ENCODE results near the gene PRR22. TPM values are rescaled to one million over a fixed set of nuclear protein-coding genes. Genes with fewer than 3 reads are reported as not detected.

The PRR22 gene
- 1 to 10 TPM; 1.1 to 1.5 TPM for total RNA-seq

DNA sequence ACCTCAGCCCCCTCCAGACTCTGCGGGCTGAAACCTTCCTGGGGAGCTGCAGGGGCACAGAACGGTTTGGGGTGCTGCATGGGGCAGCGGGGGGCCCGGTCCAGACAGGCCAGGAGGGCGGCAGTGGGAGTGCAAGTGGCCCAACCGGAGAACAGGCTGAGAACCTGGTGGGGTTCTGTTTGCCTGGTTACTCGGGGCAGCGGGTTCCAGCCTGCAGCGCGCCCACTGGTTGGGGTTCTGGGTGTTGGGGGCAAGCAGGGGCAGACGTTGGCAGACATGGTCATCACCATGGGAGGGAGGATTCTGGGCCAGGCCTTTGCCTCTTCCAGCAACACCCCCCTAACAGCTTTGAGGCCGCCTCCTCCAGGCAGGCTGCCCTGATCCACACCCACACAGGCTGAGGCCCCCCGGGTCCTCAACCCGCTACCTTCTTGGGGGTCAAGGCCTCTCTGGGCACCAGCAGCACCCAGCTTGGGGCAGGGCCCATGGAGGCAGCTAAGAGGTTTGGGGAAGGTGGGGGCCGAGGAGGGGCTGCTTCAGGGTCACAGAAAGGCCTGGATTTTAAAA, at the start of gene PRR22:
Gene PRR22 (minus strand): TSS at position 166 of the 567 bp plus-strand sequence. CDS start 86 bp downstream, at position 80.
- CTCF ChIA-PET, result interaction anchor here (1.0 kb wide), 1 partner anchor 20 kb away, joined by 3 read pairs; the partner anchor contains the start of gene NRTN
- no peak for DNase-seq
- Mint-ChIP-seq H3K27me3 (ENCODE audit: low read depth) (no peaks in the 10 kb centered on the region), H3K36me3 (ENCODE audit: low read depth) (peaks cover 20% of the 10 kb centered on the region), H3K27ac (no peak within 1 kb of the TSS), H3K4me1 (ENCODE audit: low read depth) (peaks cover 3% of the 10 kb centered on the region), H3K9me3 (no peaks in the 10 kb centered on the region), H3K4me3 (no peak within 1 kb of the TSS)
- intact Hi-C loops (cut with micrococcal nuclease), result no loop called here

DNA sequence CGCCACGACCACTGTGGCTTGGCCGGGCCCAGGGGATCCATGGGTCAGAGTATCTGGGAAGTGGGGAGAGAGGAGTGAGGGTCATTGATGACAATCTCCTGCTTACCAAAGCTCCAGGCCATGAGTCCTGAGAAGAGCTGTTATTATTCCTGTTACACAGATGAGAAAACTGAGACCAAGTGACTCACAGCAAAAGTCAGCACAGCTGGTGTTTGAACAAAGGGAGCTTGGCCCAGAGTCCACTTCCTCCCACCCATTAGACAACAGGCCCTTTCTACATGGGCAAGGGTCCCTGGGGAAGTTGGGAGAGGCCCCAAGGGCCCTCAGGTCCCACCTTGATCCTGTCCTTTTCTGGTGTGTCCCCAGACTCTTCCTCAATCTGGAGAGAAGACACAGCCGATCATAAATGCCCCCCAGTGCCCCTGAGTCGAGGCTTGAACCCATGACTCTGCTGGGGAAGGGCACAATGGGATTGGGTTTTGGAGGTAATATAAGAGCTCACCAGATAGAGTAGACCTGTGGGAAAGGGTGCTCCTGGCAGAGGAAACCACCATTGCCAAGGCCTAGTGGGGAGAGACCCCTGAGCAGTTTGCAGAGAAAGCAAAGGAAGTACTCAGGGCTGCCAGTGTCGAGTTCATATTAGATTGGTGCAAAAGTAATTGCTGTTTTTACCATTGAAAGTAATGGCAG, 48.1 kb upstream of the PRR22 start:
- Mint-ChIP-seq H3K27ac (no peak overlapping the region), H3K9me3 (no peaks in the 10 kb centered on the region), H3K27me3 (ENCODE audit: low read depth) (no peaks in the 10 kb centered on the region), H3K4me1 (ENCODE audit: low read depth) (peaks cover 1% of the 10 kb centered on the region), H3K36me3 (ENCODE audit: low read depth) (no peaks in the 10 kb centered on the region), H3K4me3 (no peak overlapping the region)
- intact Hi-C loops (cut with micrococcal nuclease), result no loop called here
- CTCF ChIA-PET, result interaction anchor here (0.6 kb wide), 2 partner anchors 21 to 29 kb away, joined by 3 to 5 read pairs; no protein-coding TSS in a partner anchor
- no peak for DNase-seq

- DNase-seq, result no peak
- no peaks in the 10 kb centered on the region for H3K9me3 Mint-ChIP-seq
- CTCF ChIA-PET, result no interaction called here
- H3K27ac Mint-ChIP-seq, result no peak overlapping the region
- H3K36me3 Mint-ChIP-seq (ENCODE audit: low read depth), result no peaks in the 10 kb centered on the region
- intact Hi-C loops (cut with micrococcal nuclease), result no loop called here
- no peaks in the 10 kb centered on the region for H3K27me3 Mint-ChIP-seq (ENCODE audit: low read depth)
- H3K4me1 Mint-ChIP-seq (ENCODE audit: low read depth), result peaks cover 4% of the 10 kb centered on the region
- no peak overlapping the region for H3K4me3 Mint-ChIP-seq
These were observed 47.5 kb upstream of the PRR22 start for GRCh38 chr19:5832061-5832460.

DNA sequence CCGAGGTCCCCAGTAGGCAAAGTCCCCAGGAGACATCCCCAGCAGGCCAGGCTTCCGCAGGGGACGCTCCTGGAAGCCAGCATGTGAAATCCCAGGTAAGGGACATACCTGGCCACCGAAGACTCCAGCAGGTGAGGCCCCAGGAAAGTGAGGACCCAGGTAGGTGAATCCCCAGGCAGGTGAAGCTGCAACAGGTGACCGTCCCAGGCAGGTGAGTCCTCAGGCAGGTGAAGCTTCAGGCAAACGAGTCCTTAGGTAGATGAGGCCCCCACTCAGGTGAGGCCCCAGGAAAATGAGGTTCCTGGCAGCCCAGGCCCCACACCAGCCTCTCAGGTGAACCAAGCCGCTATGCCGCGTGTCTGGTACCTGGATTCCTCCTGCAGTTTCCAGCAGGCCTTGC, 46.6 kb upstream of the PRR22 start:
- H3K4me1 Mint-ChIP-seq (ENCODE audit: low read depth), result peaks cover 9% of the 10 kb centered on the region
- no peaks in the 10 kb centered on the region for H3K36me3 Mint-ChIP-seq (ENCODE audit: low read depth)
- H3K9me3 Mint-ChIP-seq, result no peaks in the 10 kb centered on the region
- intact Hi-C loops (cut with micrococcal nuclease), result no loop called here
- CTCF ChIA-PET, result interaction anchor here (1.3 kb wide), 1 partner anchor 62 kb away, joined by 3 read pairs; no protein-coding TSS in a partner anchor
- no peak overlapping the region for H3K27ac Mint-ChIP-seq
- no peak for DNase-seq
- no peak overlapping the region for H3K4me3 Mint-ChIP-seq
- no peaks in the 10 kb centered on the region for H3K27me3 Mint-ChIP-seq (ENCODE audit: low read depth)

DNA sequence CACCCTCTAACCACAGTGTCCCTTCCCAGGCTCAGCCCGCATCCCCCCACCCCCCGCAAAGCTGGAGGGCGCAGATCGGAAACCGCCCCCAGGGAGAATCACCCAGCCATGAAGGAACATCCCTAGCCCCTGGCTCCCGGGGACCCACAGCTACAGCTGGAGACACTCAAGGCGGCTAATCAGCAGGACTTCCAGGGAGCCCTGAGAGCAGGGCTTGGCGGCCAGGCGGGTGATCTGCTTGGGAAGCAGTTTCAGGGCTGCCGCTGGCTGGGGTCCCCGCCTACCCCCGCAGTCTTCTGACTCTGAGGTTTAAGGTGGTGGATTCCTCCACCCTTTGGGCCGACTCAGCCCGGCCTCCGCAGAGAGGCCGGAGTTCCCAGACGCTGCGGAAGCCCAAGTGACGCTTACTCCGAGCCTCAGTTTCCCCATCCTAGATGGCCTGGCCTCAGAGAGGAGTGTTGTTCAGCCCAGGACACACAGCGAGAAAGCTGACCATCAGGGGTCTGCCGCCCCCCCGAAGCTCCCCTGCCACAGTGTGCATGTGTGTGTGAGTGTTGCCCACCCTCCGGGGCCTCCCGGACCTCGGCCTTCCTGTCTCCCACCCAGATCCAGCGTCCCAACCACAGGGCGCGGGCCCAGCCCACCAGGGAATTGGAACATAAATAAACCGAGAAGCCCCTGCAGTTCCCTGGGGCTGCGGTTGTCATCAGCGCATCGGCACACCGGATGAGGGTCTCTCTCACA, 45.2 kb upstream of the PRR22 start:
- DNase-seq, result no peak
- intact Hi-C loops (cut with micrococcal nuclease), result loop anchor here (5.0 kb wide), 2 partner anchors 123 to 943 kb away; partner anchors contain the start of gene VAV1
- H3K27ac Mint-ChIP-seq, result peak overlapping the region; percentile 30

DNA sequence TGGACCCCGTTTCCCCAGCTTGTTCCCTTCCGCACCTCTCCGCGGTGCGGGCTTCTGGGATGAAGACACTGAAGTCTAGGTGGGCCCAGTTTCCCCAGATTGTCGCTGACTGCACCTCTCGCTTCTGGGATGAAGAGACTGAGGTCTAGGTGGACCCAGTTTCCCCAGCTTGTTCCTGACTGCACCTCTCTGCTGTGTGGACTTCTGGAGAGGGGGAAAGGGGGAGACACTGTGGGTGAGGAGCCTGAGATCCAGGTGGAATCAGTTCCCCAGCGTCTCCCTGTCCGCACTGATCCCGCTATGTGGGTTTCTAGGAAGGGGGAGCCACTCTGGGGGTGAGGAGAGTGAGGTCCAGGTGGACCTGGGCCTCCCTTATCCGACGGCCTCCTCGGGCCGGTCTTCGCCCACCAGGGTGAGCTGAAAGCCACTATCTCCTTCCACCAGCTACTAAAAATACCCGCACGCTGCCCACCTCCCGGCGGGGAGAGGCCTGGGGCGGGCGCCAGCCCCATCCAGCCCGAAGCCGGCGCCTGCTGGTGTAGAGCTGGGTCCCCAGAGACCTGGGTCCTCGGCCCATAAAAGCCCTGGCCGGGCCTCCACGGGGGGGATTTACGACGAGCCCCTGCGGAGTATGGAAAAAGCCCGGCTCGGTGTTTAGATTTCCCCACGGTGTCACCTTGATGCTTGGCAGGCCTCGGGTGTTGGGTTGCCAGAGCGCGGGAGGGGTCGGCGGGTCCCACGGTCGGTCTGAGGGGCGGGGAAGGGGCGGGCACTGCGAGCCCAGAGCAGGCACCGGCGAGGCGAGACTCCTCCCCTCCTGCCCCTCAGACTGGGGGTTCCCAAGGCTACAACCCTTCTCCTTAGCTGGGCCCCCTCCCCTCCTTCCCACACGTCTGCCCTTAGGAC, 44.4 kb upstream of the PRR22 start:
- Mint-ChIP-seq H3K36me3 (ENCODE audit: low read depth) (no peaks in the 10 kb centered on the region), H3K9me3 (no peaks in the 10 kb centered on the region)
- intact Hi-C loops (cut with micrococcal nuclease), result loop anchor here (1.0 to 5.0 kb wide), 6 partner anchors 25 to 943 kb away; partner anchors contain the start of genes DUS3L, SAFB2, VAV1 and VMAC

More for the DNA sequence above, 45.2 kb upstream of the PRR22 start:
- Mint-ChIP-seq H3K27me3 (ENCODE audit: low read depth) (no peaks in the 10 kb centered on the region), H3K36me3 (ENCODE audit: low read depth) (no peaks in the 10 kb centered on the region), H3K4me1 (ENCODE audit: low read depth) (peaks cover 9% of the 10 kb centered on the region), H3K4me3 (peak overlapping the region; percentile 57), H3K9me3 (no peaks in the 10 kb centered on the region)
- CTCF ChIA-PET, result interaction anchor here (1.6 to 3.5 kb wide), 3 partner anchors 25 to 138 kb away, joined by 3 to 32 read pairs (median 8); partner anchors contain the start of gene NRTN

DNA sequence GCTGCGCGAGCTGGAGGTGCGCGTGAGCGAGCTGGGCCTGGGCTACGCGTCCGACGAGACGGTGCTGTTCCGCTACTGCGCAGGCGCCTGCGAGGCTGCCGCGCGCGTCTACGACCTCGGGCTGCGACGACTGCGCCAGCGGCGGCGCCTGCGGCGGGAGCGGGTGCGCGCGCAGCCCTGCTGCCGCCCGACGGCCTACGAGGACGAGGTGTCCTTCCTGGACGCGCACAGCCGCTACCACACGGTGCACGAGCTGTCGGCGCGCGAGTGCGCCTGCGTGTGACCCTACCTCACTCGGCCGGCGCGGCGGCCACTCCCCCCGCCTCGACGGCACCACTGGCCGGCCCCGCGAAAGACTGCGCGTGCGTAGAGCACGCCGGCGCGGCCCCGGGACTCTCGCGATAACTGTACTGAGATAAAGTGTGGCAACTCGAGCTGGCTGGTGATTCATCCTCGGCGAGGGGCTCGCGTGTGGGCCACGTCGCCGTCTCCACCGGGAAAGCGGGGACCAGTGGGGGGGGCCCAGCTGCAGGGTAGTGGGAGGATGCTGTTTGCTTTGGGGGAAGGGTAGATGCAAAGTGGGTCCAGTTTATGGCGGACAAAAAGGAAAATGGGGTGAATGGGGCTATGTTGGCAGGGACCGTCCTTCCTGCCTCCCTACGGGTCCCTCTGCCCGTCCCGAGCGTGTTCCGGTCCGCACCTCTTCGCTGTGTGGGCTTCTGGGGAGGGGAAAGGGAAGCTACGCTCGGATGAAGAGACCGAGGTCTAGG, 43.5 kb upstream of the PRR22 start:
- CTCF ChIA-PET, result interaction anchor here (0.6 to 3.5 kb wide), 9 partner anchors 9 to 268 kb away, joined by 3 to 32 read pairs (median 4); partner anchors contain the start of genes NDUFA11 and NRTN
- Mint-ChIP-seq H3K4me3 (peak overlapping the region; percentile 99), H3K9me3 (no peaks in the 10 kb centered on the region), H3K4me1 (ENCODE audit: low read depth) (peaks cover 9% of the 10 kb centered on the region), H3K27ac (peak overlapping the region; percentile 96), H3K27me3 (ENCODE audit: low read depth) (no peaks in the 10 kb centered on the region), H3K36me3 (ENCODE audit: low read depth) (no peaks in the 10 kb centered on the region)
- DNase-seq, result peak; percentile 96
- intact Hi-C loops (cut with micrococcal nuclease), result loop anchor here (1.0 to 5.0 kb wide), 6 partner anchors 24 to 944 kb away; partner anchors contain the start of genes DUS3L, SAFB2, VAV1 and VMAC

More for the DNA sequence above, 44.4 kb upstream of the PRR22 start:
- Mint-ChIP-seq H3K4me3 (peak overlapping the region; percentile 99), H3K27me3 (ENCODE audit: low read depth) (no peaks in the 10 kb centered on the region), H3K27ac (peak overlapping the region; percentile 96), H3K4me1 (ENCODE audit: low read depth) (peaks cover 9% of the 10 kb centered on the region)
- peak; percentile 32 for DNase-seq
- CTCF ChIA-PET, result interaction anchor here (0.6 to 3.5 kb wide), 7 partner anchors 19 to 269 kb away, joined by 3 to 32 read pairs (median 6); partner anchors contain the start of genes NDUFA11 and NRTN

- DNase-seq, result no peak
- Mint-ChIP-seq H3K4me3 (peak overlapping the region; percentile 99), H3K27ac (peak overlapping the region; percentile 54), H3K36me3 (ENCODE audit: low read depth) (no peaks in the 10 kb centered on the region), H3K4me1 (ENCODE audit: low read depth) (peaks cover 9% of the 10 kb centered on the region), H3K27me3 (ENCODE audit: low read depth) (no peaks in the 10 kb centered on the region), H3K9me3 (no peaks in the 10 kb centered on the region)
- intact Hi-C loops (cut with micrococcal nuclease), result loop anchor here (5.0 kb wide), 2 partner anchors 125 to 945 kb away; partner anchors contain the start of gene VAV1
- CTCF ChIA-PET, result interaction anchor here (0.6 to 3.5 kb wide), 5 partner anchors 9 to 141 kb away, joined by 3 to 32 read pairs (median 7); partner anchors contain the start of gene NRTN
These were observed 42.9 kb upstream of the PRR22 start for GRCh38 chr19:5827342-5827890.

DNA sequence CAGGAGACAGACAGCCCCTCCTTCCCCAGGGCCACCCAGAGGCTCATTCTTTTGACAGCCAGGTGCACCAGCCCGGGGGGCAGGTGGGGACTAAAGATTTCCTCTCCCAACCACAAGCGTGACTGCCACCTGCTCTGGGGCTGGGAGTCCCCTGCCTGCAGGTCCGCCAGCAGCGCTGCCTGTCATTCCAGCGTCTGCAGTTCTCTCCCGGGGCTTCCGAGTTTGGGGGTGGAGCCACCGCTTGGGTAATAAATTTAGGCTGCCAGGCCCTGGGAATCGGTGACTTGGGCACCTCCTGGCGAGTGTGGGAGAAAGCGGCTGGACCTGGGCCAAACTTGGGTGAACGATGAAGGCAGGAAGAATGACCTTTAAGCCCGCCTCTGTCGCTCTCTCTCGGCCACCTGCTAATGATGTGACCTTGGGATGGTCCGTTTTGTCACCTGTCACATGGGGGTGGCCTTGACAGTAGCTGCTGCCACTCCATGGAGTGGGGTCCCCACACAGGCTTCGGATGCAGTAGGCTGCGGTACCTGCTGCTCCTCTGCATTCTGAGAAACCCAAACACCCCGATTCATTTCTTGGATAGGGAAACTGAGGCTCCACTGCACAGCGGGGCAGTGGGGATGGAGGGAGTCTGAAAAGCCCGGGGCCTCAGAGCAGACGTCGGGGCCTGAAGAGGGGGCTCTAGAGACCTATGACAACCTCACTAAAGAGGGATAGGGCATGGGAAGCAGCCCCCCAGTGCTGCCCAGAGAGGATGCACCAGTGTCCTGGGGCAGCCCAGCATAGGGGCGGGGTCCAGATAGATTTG, 42.2 kb upstream of the PRR22 start:
- intact Hi-C loops (cut with micrococcal nuclease), result loop anchor here (5.0 kb wide), 2 partner anchors 126 to 946 kb away; partner anchors contain the start of gene VAV1
- no peaks in the 10 kb centered on the region for H3K36me3 Mint-ChIP-seq (ENCODE audit: low read depth)
- CTCF ChIA-PET, result interaction anchor here (0.6 to 3.5 kb wide), 3 partner anchors 8 to 140 kb away, joined by 3 to 32 read pairs (median 3); partner anchors contain the start of gene NRTN

DNA sequence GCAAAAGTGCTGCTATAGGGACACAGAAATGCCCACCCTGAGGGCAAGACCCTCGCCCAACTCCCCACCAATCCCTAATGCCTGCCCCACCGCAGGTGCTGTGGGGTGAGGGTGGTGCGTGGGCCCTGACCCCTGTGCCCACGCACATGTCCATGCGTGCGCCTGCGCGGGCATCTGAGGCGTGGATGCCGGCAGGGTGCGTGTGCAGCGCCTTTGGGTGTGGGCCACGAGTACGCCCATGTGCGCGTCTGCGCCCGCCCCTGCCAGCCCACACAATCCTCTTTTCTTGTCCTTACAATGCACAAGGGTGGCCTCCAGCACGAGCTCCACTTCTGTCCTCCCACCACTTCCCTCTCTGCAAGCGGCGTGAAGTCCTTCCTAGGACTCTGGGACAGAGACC, 40.6 kb upstream of the PRR22 start:
- intact Hi-C loops (cut with micrococcal nuclease), result loop anchor here (5.0 kb wide), 2 partner anchors 127 to 947 kb away; partner anchors contain the start of gene VAV1
- Mint-ChIP-seq H3K4me3 (no peak overlapping the region), H3K36me3 (ENCODE audit: low read depth) (no peaks in the 10 kb centered on the region), H3K27ac (no peak overlapping the region), H3K27me3 (ENCODE audit: low read depth) (no peaks in the 10 kb centered on the region), H3K4me1 (ENCODE audit: low read depth) (peaks cover 9% of the 10 kb centered on the region), H3K9me3 (no peaks in the 10 kb centered on the region)
- DNase-seq, result no peak
- CTCF ChIA-PET, result interaction anchor here (0.9 kb wide), 1 partner anchor 21 kb away, joined by 3 read pairs; no protein-coding TSS in a partner anchor

More for the DNA sequence above, 42.2 kb upstream of the PRR22 start:
- H3K9me3 Mint-ChIP-seq, result no peaks in the 10 kb centered on the region
- H3K27me3 Mint-ChIP-seq (ENCODE audit: low read depth), result no peaks in the 10 kb centered on the region
- DNase-seq, result peak; percentile 53
- H3K4me3 Mint-ChIP-seq, result peak overlapping the region; percentile 99
- H3K4me1 Mint-ChIP-seq (ENCODE audit: low read depth), result peaks cover 9% of the 10 kb centered on the region
- peak overlapping the region; percentile 54 for H3K27ac Mint-ChIP-seq

All from activated naive CD4-positive, alpha-beta T cell treated with anti-CD3 and anti-CD28 coated beads for 36 hours (primary cell).